ENCODE measurements around the gene BRINP3. TPM values are rescaled to one million over a fixed set of nuclear protein-coding genes. Genes with fewer than 3 reads are reported as not detected.
A peak's percentile ranks its signal among the peaks of the same experiment; 100 is the strongest.
"Not testable (repeated sequence)": the region's sequence is repeated elsewhere in the genome, so short reads cannot be mapped to it uniquely, and the experiment has no call there.

The BRINP3 gene
- polyA plus RNA-seq (2013, experiment 1 of 2; ENCODE audit: insufficient read length) = 0.23 TPM
- polyA plus RNA-seq (2013, experiment 2 of 2; ENCODE audit: insufficient read length) = 0.31 TPM

- no peak for DNase-seq
Observed at GRCh38 chr1:190477762-190478148, at the start of gene BRINP3. BRINP3 (minus strand) TSS chr1:190477864.

GRCh38 chr1:190511554-190511953 is 33.9 kb upstream of the BRINP3 start:
- DNase-seq = no peak

- DNase-seq = no peak
Observed at GRCh38 chr1:190507357-190507756, 29.7 kb upstream of the BRINP3 start.

- DNase-seq = not testable (repeated sequence)
Observed at GRCh38 chr1:190504539-190504938, 26.9 kb upstream of the BRINP3 start.

GRCh38 chr1:190497565-190497964 is 19.9 kb upstream of the BRINP3 start:
- DNase-seq = no peak

- DNase-seq = no peak
Observed at GRCh38 chr1:190494451-190494850, 16.8 kb upstream of the BRINP3 start.

GRCh38 chr1:190491404-190491803 is 13.7 kb upstream of the BRINP3 start:
- DNase-seq = no peak

- DNase-seq = no peak
Observed at GRCh38 chr1:190484045-190484444, 6.4 kb upstream of the BRINP3 start.

- no peak for DNase-seq
Observed at GRCh38 chr1:190480231-190480630, 2.6 kb upstream of the BRINP3 start.

- DNase-seq = no peak
Observed at GRCh38 chr1:190479516-190479915, 1.9 kb upstream of the BRINP3 start.

- DNase-seq = no peak
Observed at GRCh38 chr1:190479050-190479397, 1.4 kb upstream of the BRINP3 start.

- DNase-seq = peak; percentile 51
Observed at GRCh38 chr1:190478149-190479049, 735 bp upstream of the BRINP3 start.

- no peak for DNase-seq
Observed at GRCh38 chr1:190476806-190477205, 858 bp downstream of the BRINP3 start.

GRCh38 chr1:190476321-190476720 is 1.3 kb downstream of the BRINP3 start:
- no peak for DNase-seq

- peak; percentile 2 for DNase-seq
Observed at GRCh38 chr1:190475421-190476141, 2.1 kb downstream of the BRINP3 start.

- DNase-seq = no peak
Observed at GRCh38 chr1:190474650-190475211, 2.9 kb downstream of the BRINP3 start.

GRCh38 chr1:190474010-190474409 is 3.7 kb downstream of the BRINP3 start:
- DNase-seq = no peak

- no peak for DNase-seq
Observed at GRCh38 chr1:190472494-190472893, 5.2 kb downstream of the BRINP3 start.

- DNase-seq = no peak
Observed at GRCh38 chr1:190472042-190472441, 5.6 kb downstream of the BRINP3 start.

GRCh38 chr1:190464690-190465089 is 13.0 kb downstream of the BRINP3 start:
- DNase-seq = no peak

- no peak for DNase-seq
Observed at GRCh38 chr1:190456129-190456528, 21.5 kb downstream of the BRINP3 start.

GRCh38 chr1:190455631-190456030 is 22.0 kb downstream of the BRINP3 start:
- DNase-seq = no peak

GRCh38 chr1:190453550-190453949 is 24.1 kb downstream of the BRINP3 start:
- DNase-seq = no peak
